Stimulated activated CD8-positive, alpha-beta memory T cell treated with anti-CD3 and anti-CD28 coated beads, Interleukin-4, amount 100 ng/mL, for 48 hours (primary cell): ENCODE measurements around the gene A3GALT2.

Experiments used
- DNase-seq: peaks from one replicate; pipeline ENCODE4 v3.0.0-alpha.2; 2020

The A3GALT2 gene

DNA sequence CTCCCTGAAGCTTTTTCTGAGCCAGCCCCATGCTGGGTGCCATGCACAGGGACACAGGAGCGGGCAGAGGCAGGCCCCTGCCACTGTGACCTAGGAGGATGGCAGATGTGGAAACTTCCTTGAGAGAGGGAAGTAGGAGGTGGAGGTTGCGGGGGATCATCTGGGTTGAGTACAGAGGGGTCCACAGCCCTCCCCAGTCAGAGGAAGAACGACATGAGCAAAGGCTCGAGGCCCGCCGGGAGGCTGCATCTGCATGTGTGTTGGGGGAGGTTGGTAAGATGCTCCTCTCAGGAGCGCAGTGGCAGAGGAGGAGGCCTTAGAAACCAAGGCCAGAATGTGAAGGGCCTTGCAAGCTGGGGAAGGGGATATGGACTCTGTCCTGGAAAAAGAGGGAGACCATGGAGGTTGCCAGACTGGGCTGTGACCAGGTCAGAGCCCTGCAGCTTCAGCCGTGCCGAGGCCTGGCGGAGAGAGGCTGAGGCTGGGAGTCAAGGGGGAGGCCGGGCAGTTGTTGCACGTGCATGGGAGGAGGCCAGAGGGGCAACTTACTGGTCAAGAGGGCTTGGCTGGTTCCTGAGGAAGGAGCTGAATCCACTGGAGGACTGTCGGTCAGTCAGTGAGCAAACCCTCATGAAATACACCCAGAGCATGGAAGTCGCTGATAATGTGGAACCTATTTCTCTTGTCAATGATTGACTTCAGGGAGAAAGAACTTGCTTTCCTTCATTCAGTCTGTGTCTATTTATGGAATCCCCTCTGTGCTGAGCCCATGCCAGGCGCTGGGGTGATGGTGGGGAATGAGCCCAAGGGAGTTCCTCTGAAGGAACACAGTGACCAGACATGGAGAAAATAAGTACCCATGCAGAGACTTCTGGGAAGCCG, 31.7 kb downstream of the A3GALT2 start:
- no peak for DNase-seq

DNA sequence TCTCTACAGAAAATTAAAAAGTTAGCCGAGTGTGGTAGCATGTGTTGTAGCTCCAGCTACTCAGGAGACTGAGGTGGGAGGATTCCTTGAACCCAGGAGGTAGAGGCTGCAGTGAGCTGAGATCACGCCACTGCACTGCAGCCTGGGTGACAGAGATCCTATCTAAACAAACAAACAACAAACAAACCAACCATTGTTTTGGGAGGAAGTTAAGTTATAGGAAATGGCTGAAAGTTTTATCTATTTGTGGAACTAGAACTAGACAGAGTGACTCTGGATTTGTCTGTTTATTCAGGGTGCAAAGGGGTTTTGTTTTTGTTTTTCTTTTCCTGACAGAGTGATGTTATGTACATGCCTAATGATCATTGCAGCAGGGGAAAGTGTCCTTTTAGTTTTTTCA, 33.6 kb downstream of the A3GALT2 start:
- no peak for DNase-seq

DNA sequence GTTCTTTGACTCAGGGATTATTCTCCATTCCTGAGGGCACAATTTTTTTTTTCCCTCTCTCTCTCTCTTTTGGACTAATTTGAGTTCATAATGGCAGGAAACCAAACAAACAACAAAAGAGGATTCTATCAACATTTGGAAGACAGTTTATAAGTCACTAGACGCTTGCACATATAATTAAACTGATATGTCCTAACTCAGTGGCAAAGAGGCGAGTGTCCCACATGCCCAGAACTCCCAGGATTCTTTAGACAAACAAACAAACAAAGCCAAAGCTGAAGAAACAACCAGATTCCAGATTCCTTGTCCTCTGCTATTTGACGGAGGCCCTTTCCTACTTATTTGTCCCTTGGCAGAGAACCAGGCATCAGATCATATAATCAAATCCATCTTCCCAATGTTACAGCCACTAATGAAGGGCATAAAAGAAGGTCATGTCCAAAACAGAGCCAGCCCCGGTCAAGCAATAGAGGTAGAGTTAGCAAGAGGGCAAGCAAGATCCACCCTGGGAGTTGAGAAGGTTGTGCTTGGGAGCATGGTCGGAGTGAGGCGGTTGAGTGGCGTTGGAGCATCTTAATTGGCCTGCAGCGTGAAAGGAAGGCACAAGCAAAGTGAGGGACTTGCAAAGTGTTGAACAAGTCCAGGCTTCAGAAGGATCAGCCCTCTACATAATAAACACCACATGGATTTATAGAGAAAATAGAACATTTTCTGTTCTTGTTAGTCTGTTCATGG, 34.3 kb downstream of the A3GALT2 start:
- no peak for DNase-seq

DNA sequence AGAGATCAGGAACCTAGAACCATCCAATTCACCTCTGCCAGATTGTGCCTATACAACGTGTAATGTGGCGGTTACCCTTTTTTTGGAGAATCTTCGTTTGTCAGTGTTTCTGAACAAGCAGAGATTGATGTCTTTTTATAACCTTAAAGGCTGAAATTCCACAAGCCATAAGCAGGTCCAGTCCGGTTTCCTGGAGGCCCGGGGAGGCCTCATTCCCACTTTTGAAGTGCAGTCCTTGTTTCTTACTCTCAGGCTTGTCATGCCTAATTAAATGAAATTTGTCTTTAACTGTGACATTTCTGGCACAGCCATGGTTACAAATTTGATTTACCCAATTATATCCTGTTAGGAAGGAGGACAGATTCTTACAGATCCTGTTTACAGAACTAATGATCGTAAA, 36.8 kb downstream of the A3GALT2 start:
- no peak for DNase-seq

DNA sequence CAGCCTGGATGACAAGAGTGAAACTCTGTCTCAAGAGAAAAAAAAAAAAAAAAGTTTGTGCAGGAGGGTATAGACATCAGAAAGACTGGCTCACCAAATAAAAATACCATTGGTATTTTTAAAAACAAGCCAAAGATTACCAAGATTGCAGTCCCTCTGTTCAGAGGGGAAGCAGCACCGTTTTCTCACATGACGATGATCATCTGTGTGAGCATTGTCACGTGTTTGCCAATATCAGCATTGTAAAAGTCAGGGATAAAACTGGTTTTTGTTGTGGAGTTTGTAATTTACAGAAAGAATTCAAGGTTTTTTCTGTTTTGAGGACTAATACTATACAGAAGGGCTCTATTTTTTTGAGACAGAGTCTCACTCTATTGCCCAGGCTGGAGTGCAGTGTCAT, 38.1 kb downstream of the A3GALT2 start:
- DNase-seq, result no peak

DNA sequence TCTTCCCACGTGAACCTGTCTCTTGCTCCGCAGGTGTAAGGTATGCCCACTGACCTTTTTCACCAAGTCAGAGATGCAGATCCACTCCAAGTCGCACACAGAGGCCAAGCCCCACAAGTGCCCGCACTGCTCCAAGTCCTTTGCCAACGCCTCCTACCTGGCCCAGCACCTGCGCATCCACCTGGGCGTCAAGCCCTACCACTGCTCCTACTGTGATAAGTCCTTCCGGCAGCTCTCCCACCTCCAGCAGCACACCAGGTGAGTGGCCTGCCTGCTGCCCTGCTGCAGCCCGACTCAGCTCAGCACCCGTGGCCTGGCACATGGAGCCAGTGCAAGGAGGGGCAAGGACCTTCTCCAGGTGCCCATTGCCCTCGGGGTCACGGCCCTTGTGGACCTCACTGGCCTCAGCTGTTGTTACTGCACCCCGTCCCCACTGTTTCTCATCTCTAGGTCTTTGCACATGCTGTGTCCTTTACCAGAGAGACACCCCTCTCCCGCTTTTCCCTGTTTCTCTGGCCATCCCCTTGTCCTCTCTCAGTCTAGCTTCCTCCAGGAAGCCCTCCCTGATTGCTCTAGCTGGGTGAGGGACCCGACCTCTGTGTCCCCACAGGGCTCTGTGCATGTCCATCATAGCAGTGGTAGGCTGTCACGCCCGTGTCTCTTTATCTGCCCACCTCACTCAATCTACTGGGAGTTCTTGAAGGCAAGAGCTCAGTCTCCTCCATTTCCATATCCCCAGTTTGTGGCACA, 39.2 kb downstream of the A3GALT2 start:
- DNase-seq, result no peak

DNA sequence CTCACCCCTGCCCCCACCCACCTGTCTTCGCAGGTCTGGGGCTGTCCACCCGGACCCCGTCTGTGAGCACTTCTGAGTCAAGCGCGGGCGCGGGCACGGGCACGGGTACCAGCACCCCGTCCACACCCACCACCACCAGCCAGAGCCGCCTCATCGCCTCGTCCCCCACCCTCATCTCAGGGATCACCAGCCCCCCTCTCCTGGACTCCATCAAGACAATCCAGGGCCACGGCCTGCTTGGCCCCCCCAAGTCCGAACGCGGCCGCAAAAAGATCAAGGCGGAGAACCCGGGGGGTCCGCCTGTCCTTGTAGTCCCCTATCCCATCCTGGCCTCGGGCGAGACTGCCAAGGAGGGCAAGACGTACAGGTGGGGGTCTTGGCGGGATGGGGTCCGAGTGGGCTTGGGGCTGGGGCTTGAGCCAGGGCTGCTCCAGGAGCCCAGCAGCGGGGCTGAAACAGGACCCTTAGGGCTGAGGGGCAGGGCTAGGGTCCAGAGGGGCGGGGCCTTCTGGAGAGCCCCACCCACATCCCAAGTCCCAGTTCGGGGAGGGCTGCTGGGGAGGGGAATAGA, 40.7 kb downstream of the A3GALT2 start:
- no peak for DNase-seq

DNA sequence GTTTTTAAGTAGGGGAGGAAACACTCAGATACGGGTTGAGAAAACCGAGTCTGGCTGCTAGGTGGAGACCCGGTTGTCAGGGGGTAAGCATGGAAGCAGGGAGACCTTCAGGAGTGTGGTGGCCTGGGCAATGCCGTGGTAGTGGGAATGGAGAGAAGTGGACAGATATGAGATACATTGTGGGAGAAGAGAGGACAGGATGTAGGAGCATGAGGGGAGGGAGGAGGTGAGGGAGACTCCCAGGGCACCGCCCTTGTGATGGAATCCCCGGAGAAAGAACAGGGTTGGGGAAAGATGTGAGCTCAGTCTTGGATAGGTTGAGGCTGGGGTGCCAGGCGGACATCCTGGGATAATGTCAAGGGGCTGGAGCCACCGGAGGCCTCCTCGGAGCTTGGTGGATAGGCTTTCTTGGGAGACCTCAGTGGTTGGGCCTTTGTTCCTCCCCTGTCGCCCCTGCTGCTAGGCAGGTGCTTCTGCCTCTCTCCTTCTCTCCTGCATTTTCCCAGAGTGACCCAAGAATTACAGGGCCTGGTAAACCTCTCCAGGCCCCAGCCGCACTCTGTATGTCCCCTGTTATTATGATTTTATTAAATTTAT, 43.3 kb downstream of the A3GALT2 start:
- no peak for DNase-seq

DNA sequence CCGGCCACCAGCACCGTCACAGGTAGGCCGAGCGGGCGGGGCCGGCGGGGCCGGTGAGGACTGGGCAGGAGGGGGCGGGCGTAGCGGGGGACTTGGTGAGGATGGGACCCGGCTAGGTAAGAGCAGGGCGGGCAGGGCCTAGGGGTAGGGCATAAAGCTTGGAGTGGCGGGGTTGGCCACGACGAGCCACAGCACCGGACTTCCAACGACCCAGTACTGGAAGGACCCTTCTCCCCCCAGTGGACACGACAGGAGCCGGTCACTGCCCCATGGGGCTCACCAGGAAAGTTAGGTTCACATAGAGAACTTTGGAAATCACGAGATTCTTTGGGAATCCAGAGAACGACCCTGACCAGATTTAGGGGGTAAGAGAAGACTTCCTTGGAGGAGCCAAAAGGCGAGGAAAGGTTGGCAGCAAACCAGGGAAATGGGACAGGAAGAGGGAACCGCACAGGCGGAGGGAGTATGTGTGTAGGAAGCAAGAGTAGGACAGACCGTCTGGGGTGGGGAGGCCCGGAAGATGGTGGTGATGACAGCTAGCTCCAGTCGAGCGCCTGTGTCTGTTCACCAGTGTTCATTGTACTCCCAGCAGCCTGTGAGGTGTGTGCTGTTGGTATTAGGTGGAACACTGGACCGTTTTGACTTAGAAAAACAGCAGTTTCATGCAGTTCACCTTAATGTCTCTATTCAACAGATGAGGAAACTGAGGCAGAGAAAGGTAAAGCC, 44.2 kb downstream of the A3GALT2 start:
- no peak for DNase-seq

DNA sequence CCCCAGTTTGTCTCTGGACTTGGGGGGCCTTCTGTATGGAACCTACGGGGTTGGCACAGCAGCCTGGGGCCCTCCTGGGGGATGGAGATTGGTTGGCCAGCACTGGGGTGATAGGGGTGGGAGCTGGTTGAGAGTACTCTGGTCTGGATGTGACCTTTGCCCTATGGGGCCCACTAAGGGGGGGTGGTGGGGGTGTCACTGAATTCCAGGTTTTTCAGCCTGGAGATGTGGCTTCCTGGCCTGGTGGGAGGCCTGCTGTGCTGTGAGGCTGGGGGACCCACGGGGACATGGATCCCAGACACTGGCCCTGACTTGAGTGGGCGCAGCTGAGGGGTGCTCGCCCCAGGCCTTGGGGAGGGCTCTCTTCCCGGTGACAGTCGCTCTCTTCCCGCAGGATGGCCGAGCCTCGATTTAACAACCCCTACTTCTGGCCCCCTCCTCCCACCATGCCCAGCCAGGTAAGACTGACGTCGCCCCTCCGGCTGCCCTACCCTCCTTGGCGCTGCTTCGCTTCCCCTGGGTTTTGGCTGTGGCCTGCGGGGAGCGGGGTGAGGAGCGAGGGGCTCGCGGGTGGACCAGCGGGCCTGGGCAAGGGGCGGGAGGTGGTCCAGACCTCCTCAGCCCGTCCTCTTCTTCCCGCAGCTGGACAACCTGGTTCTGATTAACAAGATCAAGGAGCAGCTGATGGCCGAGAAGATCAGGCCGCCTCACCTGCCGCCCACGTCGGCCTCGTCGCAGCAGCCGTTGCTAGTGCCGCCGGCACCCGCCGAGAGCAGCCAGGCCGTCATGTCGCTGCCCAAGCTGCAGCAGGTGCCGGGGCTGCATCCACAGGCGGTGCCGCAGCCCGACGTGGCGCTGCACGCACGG, 45.0 kb downstream of the A3GALT2 start:
- no peak for DNase-seq

DNA sequence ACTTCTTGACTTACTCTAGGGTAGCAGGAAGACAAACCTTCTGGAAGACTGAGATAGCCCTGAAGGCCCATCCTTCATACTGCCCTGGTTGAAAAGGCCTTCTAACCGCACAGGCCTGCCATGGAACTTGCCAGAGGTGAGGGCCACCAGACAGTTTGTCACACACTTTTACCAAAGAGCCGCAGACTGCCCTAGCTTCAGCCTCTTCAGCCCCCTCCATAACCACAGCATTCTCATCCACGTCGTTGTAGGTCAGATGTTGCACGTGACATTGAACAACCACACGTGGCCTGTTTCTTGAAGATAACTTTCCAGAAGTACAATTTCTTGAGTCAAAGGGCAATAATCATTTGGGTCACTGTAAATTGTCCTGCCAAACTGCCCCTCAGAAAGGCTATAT, 45.7 kb downstream of the A3GALT2 start:
- DNase-seq, result no peak

DNA sequence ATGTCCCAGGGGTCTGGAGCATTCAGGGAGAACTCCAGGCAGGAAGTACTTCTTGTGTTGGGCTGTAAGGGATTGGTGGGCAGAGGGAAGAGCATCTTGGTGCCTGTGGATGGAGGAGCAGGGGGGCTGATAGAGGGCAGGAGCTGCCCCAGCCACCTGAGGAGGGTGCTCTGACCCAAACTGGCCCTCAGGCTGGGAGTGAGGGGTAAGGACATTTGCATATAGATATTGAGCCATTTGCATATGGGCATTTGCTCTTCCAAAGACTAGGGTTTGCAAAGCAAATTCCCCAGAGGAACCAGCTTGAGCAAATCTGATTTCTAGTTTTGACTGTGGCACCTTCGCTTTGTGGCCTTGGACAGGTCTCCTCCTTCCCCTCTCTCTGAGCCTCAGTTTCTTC, 46.5 kb downstream of the A3GALT2 start:
- no peak for DNase-seq

DNA sequence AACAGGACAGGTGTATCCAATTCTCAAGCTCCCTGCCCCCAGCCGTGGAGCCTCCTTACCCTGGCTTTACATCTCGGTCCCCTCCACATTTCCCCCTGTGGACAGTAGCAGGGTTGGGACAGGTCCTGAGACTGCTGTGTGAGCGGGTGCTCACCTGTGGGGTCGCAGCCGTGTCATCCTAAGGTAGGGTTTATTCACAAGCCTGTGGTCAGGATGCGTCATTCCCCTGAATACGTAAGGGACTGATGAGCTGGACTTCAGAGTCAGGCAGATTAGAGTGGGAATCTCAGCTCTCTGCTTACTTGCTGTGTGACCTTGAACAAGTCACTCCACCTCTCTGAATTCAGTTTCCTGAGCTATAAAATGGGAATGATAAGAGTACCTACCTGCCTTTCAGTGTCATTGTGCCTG, 46.9 kb downstream of the A3GALT2 start:
- no peak for DNase-seq

DNA sequence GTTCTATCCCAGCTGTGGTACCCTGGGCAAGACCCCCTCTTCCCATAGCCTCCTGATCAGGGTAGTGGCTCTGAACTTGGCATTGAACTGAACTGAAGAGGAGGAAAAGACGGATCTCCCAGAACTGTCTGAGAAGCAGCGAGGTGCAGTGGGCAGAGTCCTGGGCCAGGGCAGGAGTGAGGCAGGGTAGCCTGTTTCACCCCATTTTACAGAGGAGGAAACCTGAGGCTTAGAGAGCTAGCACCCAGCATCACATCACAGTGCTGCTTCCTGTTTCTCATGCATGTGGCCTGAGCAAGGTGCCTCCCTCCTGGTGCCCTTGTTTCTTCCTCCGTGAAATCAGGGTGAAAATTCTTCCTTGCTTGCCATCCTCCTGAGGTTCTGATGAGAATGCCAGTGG, 47.5 kb downstream of the A3GALT2 start:
- no peak for DNase-seq

DNA sequence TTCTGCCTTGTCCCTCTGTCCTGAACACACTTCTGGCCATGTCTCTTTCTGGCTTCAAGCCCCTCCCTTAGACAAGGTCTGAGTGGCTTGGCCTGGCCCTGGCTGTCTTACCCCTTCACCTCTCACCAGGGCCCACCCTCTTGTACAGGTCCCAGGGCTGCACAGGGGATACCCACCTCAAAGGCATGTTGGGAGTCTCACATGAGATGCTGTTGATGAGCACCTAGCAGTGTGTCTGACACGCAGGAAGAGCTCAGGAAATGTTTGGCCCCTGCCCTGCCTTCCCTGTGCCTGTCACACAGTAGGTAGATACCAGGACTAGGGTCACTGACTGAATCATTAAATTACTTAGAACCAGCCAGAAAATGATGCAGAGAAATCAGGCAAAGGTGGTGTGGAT, 48.0 kb downstream of the A3GALT2 start:
- DNase-seq, result no peak

DNA sequence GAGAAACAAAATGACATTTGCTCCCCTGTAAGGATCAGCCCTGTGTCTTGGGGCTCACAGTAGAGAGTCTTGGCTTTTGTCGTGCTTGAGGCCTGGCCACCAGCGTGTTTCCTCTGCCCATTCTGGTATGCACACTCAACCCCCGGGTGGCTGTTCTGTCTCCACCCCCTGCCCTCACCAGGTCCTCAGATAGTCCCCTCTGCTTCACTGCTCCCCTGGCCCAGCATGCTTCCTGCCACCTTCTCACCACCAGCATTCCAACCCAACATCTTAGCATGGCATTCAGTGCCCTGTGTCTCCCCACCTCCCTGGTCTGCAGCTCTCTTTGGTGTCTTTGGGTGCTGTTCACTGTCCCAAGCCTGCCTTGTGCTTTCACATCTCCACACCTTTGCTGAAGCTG, 48.4 kb downstream of the A3GALT2 start:
- DNase-seq, result no peak

DNA sequence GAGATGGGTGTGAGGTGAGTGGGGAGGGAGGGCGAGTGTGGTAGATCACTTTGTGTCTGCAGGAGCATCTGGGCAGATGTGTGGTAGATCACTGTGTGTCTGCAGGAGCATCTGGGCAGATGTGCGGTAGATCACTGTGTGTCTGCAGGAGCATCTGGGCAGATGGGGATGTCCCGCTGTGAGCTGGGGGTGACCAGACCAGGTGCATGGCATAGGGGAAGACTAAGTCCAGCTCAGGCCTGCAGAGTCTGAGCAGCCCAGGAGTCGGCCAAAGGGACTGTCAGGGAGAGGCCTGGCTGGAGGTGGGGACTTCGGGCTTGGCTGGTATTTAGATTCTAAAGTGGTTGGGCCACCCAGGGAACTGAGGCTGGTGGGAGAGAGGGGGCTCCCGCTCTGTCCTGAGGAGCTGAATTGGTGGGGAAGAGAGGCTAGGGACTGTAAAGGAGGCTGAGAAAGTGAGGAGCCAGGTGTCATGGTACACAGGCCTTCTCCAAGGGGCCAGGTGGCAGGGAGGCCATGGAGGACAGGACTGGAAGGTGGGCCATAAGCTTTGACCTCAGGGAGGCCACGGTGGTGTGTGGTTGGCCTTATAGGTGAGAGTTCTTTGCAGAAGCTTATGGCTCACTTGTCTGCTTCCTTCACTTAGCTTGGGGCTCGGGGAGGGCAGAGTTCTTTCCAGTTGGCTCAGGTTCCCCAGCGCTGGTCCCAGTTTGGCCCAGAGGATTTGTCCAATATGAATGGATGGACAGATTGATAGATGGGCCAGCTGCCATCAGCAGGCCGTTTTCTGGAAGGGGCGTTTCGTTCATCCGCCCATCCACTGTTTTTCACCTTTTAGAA, 49.0 kb downstream of the A3GALT2 start:
- DNase-seq, result no peak

DNA sequence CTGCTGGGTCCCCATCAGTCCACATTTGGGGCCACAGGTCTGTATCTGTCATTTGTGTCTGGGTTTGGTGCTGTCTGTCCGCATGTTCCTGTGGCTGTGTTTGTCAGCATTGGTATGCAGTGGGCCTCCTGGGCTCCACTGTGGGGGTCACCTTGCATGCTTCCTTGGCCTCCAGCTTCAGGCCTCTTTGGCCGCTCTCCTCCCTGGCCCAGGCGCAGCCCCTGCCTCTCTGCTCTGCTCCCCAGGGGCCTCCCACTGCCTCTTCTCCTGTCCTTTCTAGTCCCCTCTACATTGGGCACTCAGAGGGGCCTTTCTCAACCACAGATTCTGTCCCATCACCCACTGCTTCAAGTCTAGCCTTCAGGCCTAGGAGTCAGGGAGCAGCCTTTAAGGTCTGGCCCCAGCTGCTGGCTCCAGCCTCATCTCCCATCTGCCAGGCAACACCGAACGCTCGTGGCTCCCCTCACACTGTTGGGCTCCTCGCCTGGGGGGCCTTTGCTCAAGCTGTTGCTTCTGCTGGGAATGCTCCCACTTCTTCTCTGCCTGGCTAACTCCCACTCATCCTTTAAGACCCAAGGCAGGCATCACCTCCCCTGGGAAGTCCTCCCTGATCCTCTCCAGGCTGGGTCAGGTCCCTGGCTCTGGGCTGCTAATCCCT, 50.0 kb downstream of the A3GALT2 start:
- no peak for DNase-seq

DNA sequence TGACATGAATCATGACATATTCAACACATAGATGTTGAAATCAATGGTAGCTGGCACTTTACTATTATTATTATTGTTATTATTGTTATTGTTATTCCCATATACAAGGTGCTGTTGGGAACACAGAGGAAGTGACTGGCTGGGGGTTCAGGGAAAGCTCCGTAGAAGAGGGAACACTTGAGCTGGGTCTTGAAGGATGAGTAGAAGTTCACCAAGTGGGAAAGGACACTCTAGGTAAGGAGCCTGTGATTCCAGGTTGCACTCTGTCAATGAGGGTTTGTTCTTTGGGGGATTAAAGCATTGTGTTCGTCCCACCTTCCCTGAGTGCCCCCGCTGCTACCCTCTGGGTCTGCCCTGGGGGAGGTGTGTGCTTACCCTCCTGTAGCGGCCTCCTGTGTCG, 50.5 kb downstream of the A3GALT2 start:
- DNase-seq, result no peak

DNA sequence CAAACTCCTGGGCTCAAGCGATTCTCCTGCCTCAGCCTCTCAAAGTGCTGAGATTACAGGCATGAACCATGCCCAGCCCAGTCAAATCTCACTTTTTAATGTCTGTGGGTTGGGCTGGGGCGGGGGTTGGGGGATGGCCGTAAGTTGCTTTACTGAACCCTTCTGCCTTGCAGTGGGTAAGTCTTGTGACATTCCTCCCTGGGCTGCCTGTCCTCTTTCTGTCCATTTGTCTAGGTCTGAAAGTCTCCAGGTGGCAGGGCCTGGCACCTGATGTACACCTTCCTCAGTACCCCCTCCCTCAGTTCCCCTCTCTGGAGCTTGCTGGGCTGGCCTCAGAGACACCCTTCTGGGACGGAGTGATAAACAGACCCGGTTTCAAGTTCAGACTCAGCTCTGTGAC, 51.3 kb downstream of the A3GALT2 start:
- no peak for DNase-seq
